Measurements from ENCODE around the gene NAA15.

DNA sequence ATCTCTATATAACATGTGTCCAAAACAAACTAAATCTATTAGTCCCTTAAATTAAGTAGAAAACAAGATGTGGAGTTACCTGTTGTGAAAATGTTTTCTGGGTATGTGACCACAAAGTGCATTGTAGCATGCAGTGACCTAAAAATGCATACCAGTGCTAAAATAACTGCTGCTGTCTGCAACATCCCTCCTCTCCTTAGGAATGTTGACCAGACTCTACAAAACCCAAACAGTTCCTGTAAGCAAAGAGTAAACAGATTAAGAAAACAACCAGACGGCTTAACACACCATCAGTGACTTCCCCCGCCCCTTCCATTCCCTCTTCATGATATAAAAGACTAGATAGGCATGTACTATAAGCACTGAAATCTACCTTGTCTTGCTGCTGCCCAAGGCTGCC is 136.8 kb downstream of the NAA15 start:
- TF ChIP-seq, protein P1, sequence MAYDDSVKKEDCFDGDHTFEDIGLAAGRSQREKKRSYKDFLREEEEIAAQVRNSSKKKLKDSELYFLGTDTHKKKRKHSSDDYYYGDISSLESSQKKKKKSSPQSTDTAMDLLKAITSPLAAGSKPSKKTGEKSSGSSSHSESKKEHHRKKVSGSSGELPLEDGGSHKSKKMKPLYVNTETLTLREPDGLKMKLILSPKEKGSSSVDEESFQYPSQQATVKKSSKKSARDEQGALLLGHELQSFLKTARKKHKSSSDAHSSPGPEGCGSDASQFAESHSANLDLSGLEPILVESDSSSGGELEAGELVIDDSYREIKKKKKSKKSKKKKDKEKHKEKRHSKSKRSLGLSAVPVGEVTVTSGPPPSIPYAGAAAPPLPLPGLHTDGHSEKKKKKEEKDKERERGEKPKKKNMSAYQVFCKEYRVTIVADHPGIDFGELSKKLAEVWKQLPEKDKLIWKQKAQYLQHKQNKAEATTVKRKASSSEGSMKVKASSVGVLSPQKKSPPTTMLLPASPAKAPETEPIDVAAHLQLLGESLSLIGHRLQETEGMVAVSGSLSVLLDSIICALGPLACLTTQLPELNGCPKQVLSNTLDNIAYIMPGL (CRISPR knock-in tag; IDR thresholded peaks at IDR 0.05) = no peak
- TF ChIP-seq, protein P2, sequence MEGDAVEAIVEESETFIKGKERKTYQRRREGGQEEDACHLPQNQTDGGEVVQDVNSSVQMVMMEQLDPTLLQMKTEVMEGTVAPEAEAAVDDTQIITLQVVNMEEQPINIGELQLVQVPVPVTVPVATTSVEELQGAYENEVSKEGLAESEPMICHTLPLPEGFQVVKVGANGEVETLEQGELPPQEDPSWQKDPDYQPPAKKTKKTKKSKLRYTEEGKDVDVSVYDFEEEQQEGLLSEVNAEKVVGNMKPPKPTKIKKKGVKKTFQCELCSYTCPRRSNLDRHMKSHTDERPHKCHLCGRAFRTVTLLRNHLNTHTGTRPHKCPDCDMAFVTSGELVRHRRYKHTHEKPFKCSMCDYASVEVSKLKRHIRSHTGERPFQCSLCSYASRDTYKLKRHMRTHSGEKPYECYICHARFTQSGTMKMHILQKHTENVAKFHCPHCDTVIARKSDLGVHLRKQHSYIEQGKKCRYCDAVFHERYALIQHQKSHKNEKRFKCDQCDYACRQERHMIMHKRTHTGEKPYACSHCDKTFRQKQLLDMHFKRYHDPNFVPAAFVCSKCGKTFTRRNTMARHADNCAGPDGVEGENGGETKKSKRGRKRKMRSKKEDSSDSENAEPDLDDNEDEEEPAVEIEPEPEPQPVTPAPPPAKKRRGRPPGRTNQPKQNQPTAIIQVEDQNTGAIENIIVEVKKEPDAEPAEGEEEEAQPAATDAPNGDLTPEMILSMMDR (IDR thresholded peaks at IDR 0.05) = no peak
- TF ChIP-seq FOXK1 (CRISPR knock-in tag; IDR thresholded peaks at IDR 0.05) = no peak
- TF ChIP-seq, protein P3, sequence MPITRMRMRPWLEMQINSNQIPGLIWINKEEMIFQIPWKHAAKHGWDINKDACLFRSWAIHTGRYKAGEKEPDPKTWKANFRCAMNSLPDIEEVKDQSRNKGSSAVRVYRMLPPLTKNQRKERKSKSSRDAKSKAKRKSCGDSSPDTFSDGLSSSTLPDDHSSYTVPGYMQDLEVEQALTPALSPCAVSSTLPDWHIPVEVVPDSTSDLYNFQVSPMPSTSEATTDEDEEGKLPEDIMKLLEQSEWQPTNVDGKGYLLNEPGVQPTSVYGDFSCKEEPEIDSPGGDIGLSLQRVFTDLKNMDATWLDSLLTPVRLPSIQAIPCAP (CRISPR knock-in tag; IDR thresholded peaks at IDR 0.05) = no peak
- TF ChIP-seq ZNF138 (CRISPR knock-in tag; conservative IDR thresholded peaks at IDR 0.05) = no peak
- TF ChIP-seq NFYB (CRISPR knock-in tag; conservative IDR thresholded peaks at IDR 0.05; ENCODE audit: low read depth) = no peak
- TF ChIP-seq, protein P4, sequence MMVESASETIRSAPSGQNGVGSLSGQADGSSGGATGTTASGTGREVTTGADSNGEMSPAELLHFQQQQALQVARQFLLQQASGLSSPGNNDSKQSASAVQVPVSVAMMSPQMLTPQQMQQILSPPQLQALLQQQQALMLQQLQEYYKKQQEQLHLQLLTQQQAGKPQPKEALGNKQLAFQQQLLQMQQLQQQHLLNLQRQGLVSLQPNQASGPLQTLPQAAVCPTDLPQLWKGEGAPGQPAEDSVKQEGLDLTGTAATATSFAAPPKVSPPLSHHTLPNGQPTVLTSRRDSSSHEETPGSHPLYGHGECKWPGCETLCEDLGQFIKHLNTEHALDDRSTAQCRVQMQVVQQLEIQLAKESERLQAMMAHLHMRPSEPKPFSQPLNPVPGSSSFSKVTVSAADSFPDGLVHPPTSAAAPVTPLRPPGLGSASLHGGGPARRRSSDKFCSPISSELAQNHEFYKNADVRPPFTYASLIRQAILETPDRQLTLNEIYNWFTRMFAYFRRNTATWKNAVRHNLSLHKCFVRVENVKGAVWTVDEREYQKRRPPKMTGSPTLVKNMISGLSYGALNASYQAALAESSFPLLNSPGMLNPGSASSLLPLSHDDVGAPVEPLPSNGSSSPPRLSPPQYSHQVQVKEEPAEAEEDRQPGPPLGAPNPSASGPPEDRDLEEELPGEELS (CRISPR knock-in tag; IDR thresholded peaks at IDR 0.05) = no peak
- TF ChIP-seq, protein P5, sequence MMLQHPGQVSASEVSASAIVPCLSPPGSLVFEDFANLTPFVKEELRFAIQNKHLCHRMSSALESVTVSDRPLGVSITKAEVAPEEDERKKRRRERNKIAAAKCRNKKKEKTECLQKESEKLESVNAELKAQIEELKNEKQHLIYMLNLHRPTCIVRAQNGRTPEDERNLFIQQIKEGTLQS (CRISPR knock-in tag; conservative IDR thresholded peaks at IDR 0.05) = no peak
- TF ChIP-seq ETV6 (CRISPR knock-in tag; IDR thresholded peaks at IDR 0.05) = no peak
